T-helper 2 cell treated with Interferon-gamma antibody and Interleukin-4, amounts not matched to agents 5 μg/mL and 100 μg/mL, for 36 hours (primary cell): Measurements from ENCODE around the gene ADGRG1.
"Not testable (repeated sequence)": the region's sequence is repeated elsewhere in the genome, so short reads cannot be mapped to it uniquely, and the experiment has no call there.

Experiments
- DNase-seq: peaks from one replicate; pipeline ENCODE4 v3.0.0; 2021; ENCODE audit warnings: low spot score
- H3K27ac Mint-ChIP-seq: one replicate; pipeline ENCODE4 v1.8.0; 2021; ENCODE audit warnings: mild to moderate bottlenecking, mixed read lengths
- H3K27me3 Mint-ChIP-seq: one replicate; pipeline ENCODE4 v1.8.0; 2021; ENCODE audit warnings: low read depth, mixed read lengths
- H3K36me3 Mint-ChIP-seq: one replicate; pipeline ENCODE4 v1.8.0; 2021; ENCODE audit warnings: low read depth, mixed read lengths
- H3K4me1 Mint-ChIP-seq: one replicate; pipeline ENCODE4 v1.8.0; 2021; ENCODE audit warnings: low read depth, mixed read lengths
- H3K4me3 Mint-ChIP-seq: one replicate; pipeline ENCODE4 v1.8.0; 2022; ENCODE audit warnings: mild to moderate bottlenecking, moderate library complexity, mixed read lengths
- H3K9me3 Mint-ChIP-seq: one replicate; pipeline ENCODE4 v1.8.0; 2021; ENCODE audit warnings: mixed read lengths

The ADGRG1 gene

DNA sequence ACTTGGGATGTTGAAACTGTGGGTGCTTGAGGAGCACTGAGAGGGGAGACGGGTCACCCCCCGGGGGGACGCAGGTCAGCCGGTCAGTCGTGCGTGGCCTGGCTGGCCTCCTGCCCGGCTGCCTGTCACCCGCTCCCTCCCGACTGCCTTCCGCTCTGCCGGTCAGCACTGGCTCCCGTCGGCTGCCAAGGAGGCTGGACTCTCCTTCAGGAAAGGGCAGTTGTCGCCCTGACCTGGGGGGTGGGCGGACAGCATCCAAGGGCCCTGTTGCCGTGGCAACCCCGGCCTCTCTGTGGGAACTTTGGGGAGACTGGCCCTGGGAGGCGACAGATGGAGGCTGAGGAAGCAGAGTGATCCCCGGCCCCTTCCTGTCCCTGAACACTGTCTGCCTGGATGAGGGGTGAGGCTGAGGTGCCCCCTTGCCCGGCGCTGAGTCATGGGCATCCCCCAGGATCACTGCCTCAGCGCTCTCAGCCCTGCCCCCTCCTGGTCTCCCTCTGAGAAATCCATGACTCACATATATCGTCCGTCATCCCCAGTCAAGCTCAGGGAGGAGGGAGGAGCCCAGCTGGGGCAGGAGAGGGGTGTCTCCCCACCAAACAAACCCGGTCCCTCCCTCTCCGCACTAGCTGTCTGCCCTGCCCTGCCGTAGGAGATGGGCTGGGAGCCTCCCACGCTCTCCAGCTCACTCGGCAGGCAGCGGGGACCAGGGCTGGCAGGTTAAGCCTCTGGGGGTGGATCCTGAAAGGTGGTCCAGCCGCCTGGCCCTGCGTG lies at the start of gene ADGRG1:
TSS of gene ADGRG1 (plus strand) at position 623 of the 774 bp plus-strand sequence. CDS start 21,658 bp downstream, outside the sequence.
- peak within 1 kb of the TSS; percentile 27 for H3K4me3 Mint-ChIP-seq
- H3K27ac Mint-ChIP-seq, result no peak within 1 kb of the TSS
- peak; percentile 67 for DNase-seq
- peaks cover 29% of the 10 kb centered on the region for H3K27me3 Mint-ChIP-seq
- H3K9me3 Mint-ChIP-seq, result no peaks in the 10 kb centered on the region
- H3K4me1 Mint-ChIP-seq, result peaks cover 10% of the 10 kb centered on the region
- H3K36me3 Mint-ChIP-seq, result no peaks in the 10 kb centered on the region

DNA sequence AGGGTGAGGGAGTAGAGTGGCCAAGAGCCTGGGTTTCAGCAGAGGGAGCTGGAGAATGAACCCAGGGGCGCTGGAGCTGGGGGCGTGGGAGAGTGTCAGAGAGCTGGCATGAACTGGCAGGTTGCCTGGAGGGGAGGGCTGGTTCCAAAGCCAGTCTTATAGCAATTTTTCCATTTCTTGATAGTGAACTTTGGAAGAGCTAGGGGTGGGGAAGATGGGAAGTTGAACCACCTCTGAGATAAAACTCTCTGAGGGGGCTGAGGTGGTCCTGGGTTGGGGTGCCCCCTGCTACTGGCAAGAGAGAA lies 49.1 kb upstream of the ADGRG1 start:
- Mint-ChIP-seq H3K27me3 (peaks cover 13% of the 10 kb centered on the region), H3K4me3 (peak overlapping the region; percentile 74), H3K4me1 (peaks cover 41% of the 10 kb centered on the region)

GRCh38 chr16:57585051-57585687 lies 43.3 kb upstream of the ADGRG1 start:
- Mint-ChIP-seq H3K27me3 (peaks cover 9% of the 10 kb centered on the region), H3K4me3 (no peak overlapping the region), H3K9me3 (no peaks in the 10 kb centered on the region), H3K36me3 (no peaks in the 10 kb centered on the region), H3K27ac (no peak overlapping the region), H3K4me1 (peaks cover 8% of the 10 kb centered on the region)
- no peak for DNase-seq

More for the DNA sequence above, 49.1 kb upstream of the ADGRG1 start:
- Mint-ChIP-seq H3K9me3 (no peaks in the 10 kb centered on the region), H3K27ac (peak overlapping the region; percentile 94), H3K36me3 (no peaks in the 10 kb centered on the region)
- no peak for DNase-seq

DNA sequence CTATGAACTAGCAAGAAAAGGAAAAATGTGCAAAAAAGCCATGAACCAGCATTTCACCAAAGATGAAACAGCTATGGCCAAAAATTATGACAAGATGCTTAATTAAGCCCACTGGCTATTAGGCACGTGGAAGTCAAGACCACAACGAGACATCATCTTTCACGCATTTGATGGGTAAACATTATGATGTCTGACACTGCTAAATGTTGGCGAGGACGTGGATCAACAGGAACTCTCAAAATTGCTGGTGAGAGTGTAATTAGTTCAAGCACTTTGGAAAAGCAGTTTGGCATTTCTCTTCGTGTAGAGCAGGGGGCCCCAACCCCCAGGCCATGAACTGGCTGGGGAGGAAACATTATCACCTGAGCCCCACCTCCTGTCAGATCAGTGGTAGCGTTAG lies 39.6 kb upstream of the ADGRG1 start:
- DNase-seq, result no peak
- Mint-ChIP-seq H3K27me3 (no peaks in the 10 kb centered on the region), H3K27ac (no peak overlapping the region), H3K4me1 (peaks cover 38% of the 10 kb centered on the region), H3K36me3 (no peaks in the 10 kb centered on the region), H3K4me3 (no peak overlapping the region), H3K9me3 (no peaks in the 10 kb centered on the region)

DNA sequence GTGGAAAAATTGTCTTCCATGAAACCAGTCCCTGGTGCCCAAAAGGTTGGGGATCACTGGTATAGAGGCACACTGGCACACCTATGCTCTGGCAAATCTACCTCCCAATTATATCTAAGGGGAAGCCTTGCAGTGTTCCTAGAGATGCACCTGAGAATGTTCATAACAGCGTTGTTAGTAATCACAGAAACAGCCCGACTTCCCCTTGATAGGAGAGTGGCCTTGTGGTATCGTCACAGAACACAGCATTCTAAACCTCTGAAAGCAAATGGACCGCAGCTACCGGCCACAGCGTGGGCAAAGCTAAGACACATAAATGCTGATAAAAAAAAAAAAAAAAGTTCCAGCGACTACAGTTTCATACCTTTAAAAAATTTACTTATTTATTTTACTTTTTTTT lies 39.1 kb upstream of the ADGRG1 start:
- Mint-ChIP-seq H3K27me3 (no peaks in the 10 kb centered on the region), H3K4me1 (peaks cover 40% of the 10 kb centered on the region), H3K27ac (no peak overlapping the region), H3K36me3 (no peaks in the 10 kb centered on the region), H3K4me3 (no peak overlapping the region), H3K9me3 (no peaks in the 10 kb centered on the region)
- no peak for DNase-seq

GRCh38 chr16:57590654-57591085 lies 37.8 kb upstream of the ADGRG1 start:
- Mint-ChIP-seq H3K4me1 (peaks cover 38% of the 10 kb centered on the region), H3K4me3 (peak overlapping the region; percentile 34), H3K27ac (peak overlapping the region; percentile 67), H3K9me3 (peaks cover 8% of the 10 kb centered on the region), H3K36me3 (peaks cover 3% of the 10 kb centered on the region), H3K27me3 (peaks cover 2% of the 10 kb centered on the region)
- no peak for DNase-seq

GRCh38 chr16:57591086-57591869 lies 37.2 kb upstream of the ADGRG1 start:
- Mint-ChIP-seq H3K4me1 (peaks cover 39% of the 10 kb centered on the region), H3K4me3 (peak overlapping the region; percentile 60)

DNA sequence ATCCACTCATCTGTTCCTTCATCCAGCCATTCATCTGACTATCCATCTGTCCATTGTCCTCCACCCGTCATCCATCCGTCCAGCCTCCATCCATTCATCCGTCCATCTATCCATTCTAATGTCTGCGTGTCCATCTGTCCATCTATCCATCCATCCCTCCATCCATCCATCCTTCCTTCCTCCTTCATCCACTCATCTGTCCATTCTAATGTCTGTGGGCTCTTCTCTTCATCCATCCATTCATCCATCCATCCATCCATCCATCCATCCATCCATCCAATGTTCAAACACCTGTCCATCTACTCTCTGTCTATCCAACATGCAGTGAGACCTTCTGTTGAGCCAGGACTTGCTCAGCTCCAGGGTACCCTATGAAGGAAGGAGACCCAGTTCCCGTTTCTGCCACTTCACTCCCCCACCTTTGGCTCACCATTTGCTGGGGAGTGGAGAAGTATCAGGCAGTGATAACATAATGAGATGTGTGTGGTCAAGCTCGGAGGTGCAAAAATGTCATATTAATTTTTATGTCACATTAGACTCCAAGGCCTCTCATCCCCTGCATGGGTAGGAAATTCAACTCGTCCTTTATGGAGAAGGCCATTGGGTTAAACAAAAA lies 36.5 kb upstream of the ADGRG1 start:
- peaks cover 3% of the 10 kb centered on the region for H3K27me3 Mint-ChIP-seq
- H3K9me3 Mint-ChIP-seq, result peaks cover 10% of the 10 kb centered on the region
- H3K4me3 Mint-ChIP-seq, result peak overlapping the region; percentile 60
- peak overlapping the region; percentile 90 for H3K27ac Mint-ChIP-seq
- H3K36me3 Mint-ChIP-seq, result peaks cover 5% of the 10 kb centered on the region
- peaks cover 44% of the 10 kb centered on the region for H3K4me1 Mint-ChIP-seq
- DNase-seq, result no peak

More at GRCh38 chr16:57591086-57591869, 37.2 kb upstream of the ADGRG1 start:
- peaks cover 3% of the 10 kb centered on the region for H3K27me3 Mint-ChIP-seq
- H3K36me3 Mint-ChIP-seq, result peaks cover 5% of the 10 kb centered on the region
- peak overlapping the region; percentile 90 for H3K27ac Mint-ChIP-seq
- peaks cover 10% of the 10 kb centered on the region for H3K9me3 Mint-ChIP-seq
- DNase-seq, result peak; percentile 80

DNA sequence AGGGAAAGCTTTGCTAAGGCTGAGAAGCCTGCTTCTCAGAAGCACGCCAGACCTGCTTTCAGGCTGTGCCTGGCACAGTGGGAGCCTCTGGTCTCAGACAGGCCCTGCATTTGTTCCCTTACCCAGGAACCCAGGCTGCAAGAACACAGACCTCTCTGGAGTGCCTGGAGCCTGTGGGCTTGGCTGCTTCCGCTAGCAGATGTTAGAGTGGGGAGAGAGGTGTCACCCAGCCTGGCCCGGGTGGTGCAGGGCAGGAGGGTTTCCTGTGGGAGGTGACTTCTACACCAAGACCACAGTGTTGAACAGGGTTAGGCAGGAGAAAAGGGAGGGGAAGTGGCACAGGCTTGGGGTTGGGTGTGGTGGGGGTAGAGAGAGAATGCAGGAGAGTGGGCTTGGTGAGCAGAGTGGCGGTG lies 35.8 kb upstream of the ADGRG1 start:
- Mint-ChIP-seq H3K4me3 (peak overlapping the region; percentile 60), H3K4me1 (peaks cover 47% of the 10 kb centered on the region), H3K27me3 (peaks cover 4% of the 10 kb centered on the region), H3K9me3 (peaks cover 14% of the 10 kb centered on the region), H3K27ac (peak overlapping the region; percentile 90), H3K36me3 (peaks cover 5% of the 10 kb centered on the region)
- DNase-seq, result peak; percentile 56

DNA sequence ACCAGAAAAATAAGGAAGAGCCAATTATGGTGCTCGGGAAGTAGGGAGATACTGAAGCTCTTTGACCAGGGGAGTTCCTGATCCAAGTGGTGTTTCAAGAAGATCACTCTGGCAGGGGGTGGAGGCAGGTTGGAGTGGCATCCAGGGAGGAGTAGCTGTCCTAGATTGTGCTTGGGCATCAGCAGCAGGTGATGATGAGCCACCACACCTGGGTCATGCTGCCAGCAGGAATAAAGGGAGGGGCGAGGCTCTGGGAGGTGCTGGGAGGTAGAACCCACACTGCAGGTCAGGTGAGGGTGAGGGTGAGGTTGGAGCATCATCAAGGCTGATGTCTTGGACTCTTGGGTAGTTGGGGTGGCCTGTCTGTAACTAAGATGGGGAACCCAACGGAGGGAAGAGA lies 35.4 kb upstream of the ADGRG1 start:
- H3K27ac Mint-ChIP-seq, result peak overlapping the region; percentile 90

GRCh38 chr16:57593990-57594389 lies 34.4 kb upstream of the ADGRG1 start:
- Mint-ChIP-seq H3K4me1 (peaks cover 48% of the 10 kb centered on the region), H3K36me3 (peaks cover 5% of the 10 kb centered on the region), H3K27ac (no peak overlapping the region), H3K4me3 (no peak overlapping the region), H3K27me3 (peaks cover 11% of the 10 kb centered on the region), H3K9me3 (peaks cover 23% of the 10 kb centered on the region)
- DNase-seq, result no peak

More for the DNA sequence above, 35.4 kb upstream of the ADGRG1 start:
- DNase-seq, result no peak
- Mint-ChIP-seq H3K4me1 (peaks cover 47% of the 10 kb centered on the region), H3K27me3 (peaks cover 7% of the 10 kb centered on the region), H3K4me3 (peak overlapping the region; percentile 60), H3K36me3 (peaks cover 5% of the 10 kb centered on the region), H3K9me3 (peaks cover 15% of the 10 kb centered on the region)

GRCh38 chr16:57594531-57595031 lies 33.8 kb upstream of the ADGRG1 start:
- Mint-ChIP-seq H3K36me3 (peaks cover 7% of the 10 kb centered on the region), H3K27me3 (peaks cover 14% of the 10 kb centered on the region), H3K9me3 (peaks cover 23% of the 10 kb centered on the region), H3K27ac (no peak overlapping the region), H3K4me1 (peaks cover 50% of the 10 kb centered on the region), H3K4me3 (no peak overlapping the region)
- DNase-seq, result no peak

GRCh38 chr16:57596234-57596633 lies 32.2 kb upstream of the ADGRG1 start:
- peaks cover 23% of the 10 kb centered on the region for H3K9me3 Mint-ChIP-seq
- H3K4me1 Mint-ChIP-seq, result peaks cover 51% of the 10 kb centered on the region
- not testable (repeated sequence) for DNase-seq, H3K36me3 Mint-ChIP-seq, H3K27ac Mint-ChIP-seq, H3K4me3 Mint-ChIP-seq
- peaks cover 14% of the 10 kb centered on the region for H3K27me3 Mint-ChIP-seq
